ENCODE data around the gene DRP2.

GRCh38 chrX:101208152-101208905 lies 11.3 kb upstream of the DRP2 start:
- TF ChIP-seq CTCF (conservative IDR thresholded peaks at IDR 0.05 in 1 of 2, IDR thresholded peaks at IDR 0.05 in 1 of 2; ENCODE audit: low read depth in 1 of 2, low read length in 2 of 2) (no peak), EZH2 (IDR thresholded peaks at IDR 0.05; ENCODE audit: low read length, missing control alignments) (no peak)
